ENCODE measurements around the gene PHF11.

GRCh38 chr13:49561062-49561410, 65.3 kb downstream of the PHF11 start:
- TF ChIP-seq CTCF (IDR thresholded peaks at IDR 0.05; ENCODE audit: low read depth, low read length) = no peak
- TF ChIP-seq EZH2phosphoT487 (IDR thresholded peaks at IDR 0.05; ENCODE audit: low read depth) = no peak
